GM12872 (cell line): Measurements from ENCODE around the gene PDE2A.

ENCODE experiments used
- CTCF ChIP-seq: IDR thresholded peaks from 3 replicates; pipeline ENCODE4 v1.5.1; 2011; ENCODE audit warnings: low read depth, mild to moderate bottlenecking, low read length, moderate library complexity; ENCODE audit not compliant: insufficient read depth

PDE2A gene

GRCh38 chr11:72629266-72629665 is 45.0 kb downstream of the PDE2A start:
- no peak for TF ChIP-seq CTCF

- no peak for TF ChIP-seq CTCF
Measured at GRCh38 chr11:72627594-72628281, 46.5 kb downstream of the PDE2A start.

GRCh38 chr11:72626414-72626936 is 47.7 kb downstream of the PDE2A start:
- TF ChIP-seq CTCF: no peak

GRCh38 chr11:72625691-72626413 is 48.4 kb downstream of the PDE2A start:
- TF ChIP-seq CTCF: no peak

GRCh38 chr11:72624496-72625201 is 49.6 kb downstream of the PDE2A start:
- no peak for TF ChIP-seq CTCF

- no peak for TF ChIP-seq CTCF
Measured at GRCh38 chr11:72623052-72623451, 51.2 kb downstream of the PDE2A start.

GRCh38 chr11:72621008-72621610 is 53.1 kb downstream of the PDE2A start:
- no peak for TF ChIP-seq CTCF
